ENCODE measurements around the gene ITSN2.

DNA sequence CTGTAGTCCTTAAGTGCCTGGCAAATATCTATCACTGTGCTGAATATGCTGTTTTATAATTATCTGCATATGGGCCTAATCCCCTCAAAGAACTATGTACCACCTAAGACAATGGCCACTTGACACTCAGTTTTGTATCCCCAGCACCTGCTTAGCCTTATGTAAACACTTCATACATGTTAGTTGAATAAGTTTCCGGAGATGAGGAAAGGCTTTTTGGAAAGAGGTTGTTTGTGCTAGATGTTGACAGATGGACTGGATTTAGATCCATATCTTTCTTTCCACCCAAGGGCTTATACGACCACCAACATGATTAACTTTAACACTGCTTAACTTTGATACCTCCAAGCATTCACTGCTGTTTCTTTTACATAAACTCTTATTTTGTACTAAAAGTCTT is 122.2 kb downstream of the ITSN2 start:
- TF ChIP-seq POLR2A (IDR thresholded peaks at IDR 0.05; ENCODE audit: low read depth, low read length) (no peak), SPI1 (IDR thresholded peaks at IDR 0.05; ENCODE audit: low read depth, low read length) (no peak), TAF1 (IDR thresholded peaks at IDR 0.05; ENCODE audit: low read depth, low read length) (no peak), POLR2AphosphoS5 (IDR thresholded peaks at IDR 0.05; ENCODE audit: low read depth, low read length) (no peak), POU2F2 (IDR thresholded peaks at IDR 0.05; ENCODE audit: low read depth, low read length) (no peak)
